SK-N-SH (cell line): ENCODE measurements around the gene SH3RF1. TPM values are rescaled to one million over a fixed set of nuclear protein-coding genes. Genes with fewer than 3 reads are reported as not detected.

ENCODE experiments used
- CTCF ChIA-PET: fragments of 300-600, 350-600 bp; formaldehyde crosslinking; extraction: SDS; loops from one replicate; lab custom pipeline; 2021; lab: Yijun Ruan, JAX
- POLR2A ChIA-PET: fragments of 350-600 bp; sonication (Branson Sonifier 250); formaldehyde crosslinking; extraction: SDS; loops from one replicate; lab custom pipeline; 2020; ENCODE audit warnings: antibody characterized with exemption, inconsistent platforms; lab: Yijun Ruan, JAX
- DNase-seq: peaks from one replicate; pipeline ENCODE4 v3.0.0; 2012
- H2AFZ ChIP-seq: fragments of 200-600 bp; sonication (generic); 2 replicates; pipeline ENCODE4 v1.8.1; 2016; ENCODE audit warnings: antibody characterized with exemption, mild to moderate bottlenecking, low read depth
- H3F3A ChIP-seq: fragments of 200-600 bp; sonication (generic); replicated peaks from 2 replicates; pipeline ENCODE3; 2016; ENCODE audit warnings: antibody characterized with exemption, mild to moderate bottlenecking; ENCODE audit not compliant: insufficient read depth
- H3K27ac ChIP-seq, 2 experiments: fragments of 200-500 bp in 1 of 2; fragments of 200-600 bp in 1 of 2; sonication (Bioruptor generic) in 1 of 2; sonication (generic), shearing (Covaris generic) in 1 of 2; 2 replicates each; pipeline versions ENCODE4 v1.5.1 to v1.6.1; 2014 to 2016; ENCODE audit warnings: low read depth in 2 of 2, inconsistent platforms in 1 of 2, low read length in 1 of 2, mild to moderate bottlenecking in 1 of 2, mixed read lengths in 1 of 2
- H3K27me3 ChIP-seq: fragments of 200-600 bp; sonication (generic), shearing (Covaris generic); 2 replicates; pipeline ENCODE4 v1.6.1; 2016; ENCODE audit warnings: mixed run types; ENCODE audit not compliant: insufficient read depth
- H3K36me3 ChIP-seq, 2 experiments: fragments of 200-500 bp in 1 of 2; fragments of 200-600 bp in 1 of 2; sonication (Bioruptor generic) in 1 of 2; sonication (generic) in 1 of 2; replicated peaks in 1 of 2; 2 replicates each; pipeline versions ENCODE3 to v1.5.1; 2014 to 2016; ENCODE audit warnings: low read length in 1 of 2, mild to moderate bottlenecking in 1 of 2; ENCODE audit not compliant: insufficient read depth in 2 of 2, control insufficient read depth in 1 of 2
- H3K4me1 ChIP-seq, 2 experiments: fragments of 200-500 bp in 1 of 2; fragments of 200-600 bp in 1 of 2; sonication (Bioruptor generic) in 1 of 2; sonication (generic), shearing (Covaris generic) in 1 of 2; 2 replicates each; pipeline versions ENCODE4 v1.5.1 to v1.6.1; 2014 to 2016; ENCODE audit warnings: low read depth in 1 of 2, low read length in 1 of 2, mixed run types in 1 of 2; ENCODE audit not compliant: insufficient read depth in 2 of 2, control insufficient read depth in 1 of 2
- H3K4me2 ChIP-seq: fragments of 200-600 bp; sonication (generic), shearing (Covaris generic); 2 replicates; pipeline ENCODE4 v1.6.1; 2017; ENCODE audit warnings: mixed run types
- H3K4me3 ChIP-seq, 2 experiments: fragments of 200-500 bp in 1 of 2; fragments of 200-600 bp in 1 of 2; sonication (Bioruptor generic) in 1 of 2; sonication (generic), shearing (Covaris generic) in 1 of 2; 2 replicates each; pipeline versions ENCODE4 v1.5.1 to v1.8.1; 2014 to 2016; ENCODE audit warnings: low read depth in 2 of 2, inconsistent platforms in 1 of 2, low read length in 1 of 2, mild to moderate bottlenecking in 1 of 2, mixed read lengths in 1 of 2, moderate library complexity in 1 of 2
- H3K79me2 ChIP-seq: fragments of 200-600 bp; sonication (generic); 2 replicates; pipeline ENCODE4 v1.8.1; 2017; ENCODE audit warnings: mild to moderate bottlenecking; ENCODE audit not compliant: insufficient read depth
- H3K9ac ChIP-seq: fragments of 200-600 bp; sonication (generic); 2 replicates; pipeline ENCODE4 v1.6.1; 2017; ENCODE audit warnings: mixed run types
- H3K9me2 ChIP-seq: fragments of 200-600 bp; sonication (generic); 2 replicates; pipeline ENCODE4 v1.6.1; 2017; ENCODE audit warnings: mixed run types
- H3K9me3 ChIP-seq: fragments of 200-600 bp; sonication (generic); 2 replicates; pipeline ENCODE4 v1.6.1; 2017; ENCODE audit warnings: mixed run types, mild to moderate bottlenecking, moderate library complexity
- H4K20me1 ChIP-seq: fragments of 200-600 bp; sonication (generic); 2 replicates; pipeline ENCODE4 v1.6.1; 2017; ENCODE audit warnings: mild to moderate bottlenecking, mixed run types; ENCODE audit not compliant: insufficient read depth
- CHD2 ChIP-seq: fragments of 150-350 bp; IDR thresholded peaks from 2 replicates; pipeline ENCODE4 v1.6.1; 2018; ENCODE audit warnings: low read length; ENCODE audit not compliant: partially characterized antibody
- CTCF ChIP-seq: fragments of 200-600 bp; sonication (generic); IDR thresholded peaks from 2 replicates; pipeline ENCODE4 v1.6.1; 2017; ENCODE audit warnings: antibody characterized with exemption, mild to moderate bottlenecking, moderate library complexity
- FOSL2 ChIP-seq: IDR thresholded peaks from 2 replicates; pipeline ENCODE4 v1.4.0; 2012; ENCODE audit warnings: low read depth, mild to moderate bottlenecking, moderate library complexity, borderline replicate concordance
- FOXM1 ChIP-seq: IDR thresholded peaks from 2 replicates; pipeline ENCODE4 v1.4.0; 2012; ENCODE audit warnings: low read depth, mild to moderate bottlenecking
- GATA2 ChIP-seq: sonication (generic); formaldehyde crosslinking; IDR thresholded peaks from 2 replicates; pipeline ENCODE4 v1.5.0; 2020; ENCODE audit warnings: mild to moderate bottlenecking, missing genetic modification reagents
- JUND ChIP-seq: IDR thresholded peaks from 2 replicates; pipeline ENCODE4 v1.4.0; 2012
- MAX ChIP-seq: IDR thresholded peaks from 2 replicates; pipeline ENCODE4 v1.4.0; 2012; ENCODE audit warnings: low read depth
- MEF2A ChIP-seq: IDR thresholded peaks from 2 replicates; pipeline ENCODE4 v1.4.0; 2012; ENCODE audit warnings: low read depth, borderline replicate concordance
- MXI1 ChIP-seq: IDR thresholded peaks from 2 replicates; pipeline ENCODE4 v1.6.1; 2012; ENCODE audit warnings: mild to moderate bottlenecking, low read depth, low read length, improper control_type of control experiment
- PBX3 ChIP-seq: IDR thresholded peaks from 2 replicates; pipeline ENCODE4; 2012
- REST ChIP-seq: IDR thresholded peaks from 2 replicates; pipeline ENCODE4 v1.6.1; 2012; ENCODE audit warnings: mild to moderate bottlenecking, low read depth, low read length, moderate library complexity
- RFX5 ChIP-seq: IDR thresholded peaks from 2 replicates; pipeline ENCODE4 v1.6.1; 2012; ENCODE audit warnings: mild to moderate bottlenecking, improper control_type of control experiment, low read length
- RXRA ChIP-seq: IDR thresholded peaks from 2 replicates; pipeline ENCODE4 v1.4.0; 2012; ENCODE audit warnings: low read depth, mild to moderate bottlenecking, borderline replicate concordance
- SMC3 ChIP-seq: IDR thresholded peaks from 2 replicates; pipeline ENCODE4 v1.6.1; 2012; ENCODE audit warnings: low read depth, low read length, improper control_type of control experiment
- TCF12 ChIP-seq: IDR thresholded peaks from 2 replicates; pipeline ENCODE4 v1.4.0; 2012
- TEAD4 ChIP-seq: IDR thresholded peaks from 2 replicates; pipeline ENCODE4 v1.4.0; 2012; ENCODE audit warnings: mild to moderate bottlenecking, borderline replicate concordance; ENCODE audit not compliant: insufficient read depth
- USF2 ChIP-seq: fragments of 150-350 bp; IDR thresholded peaks from 2 replicates; pipeline ENCODE4 v1.6.1; 2017; ENCODE audit warnings: antibody characterized with exemption, low read length, low read depth, borderline replicate concordance
- YY1 ChIP-seq: IDR thresholded peaks from 2 replicates; pipeline ENCODE4 v1.4.0; 2012; ENCODE audit warnings: low read depth, mild to moderate bottlenecking
- WGBS: methylation state at CpG from one replicate; pipeline ENCODE4 v1.1.6; 2017; ENCODE audit warnings: low lambda C conversion rate; 5-methylcytosine and 5-hydroxymethylcytosine counted together
- polyA plus RNA-seq, 3 experiments: library from polyadenylated mRNA; depleted of rRNA; stranded (reverse); fragments of >200 nt; gene quantifications; 2 replicates each; pipeline ENCODE4 v1.2.3, GENCODE V29; 2012

SH3RF1 gene
- polyA plus RNA-seq, 1 of the 3 experiments (the other 2 are of a cell fraction), result 22.0 TPM

DNA sequence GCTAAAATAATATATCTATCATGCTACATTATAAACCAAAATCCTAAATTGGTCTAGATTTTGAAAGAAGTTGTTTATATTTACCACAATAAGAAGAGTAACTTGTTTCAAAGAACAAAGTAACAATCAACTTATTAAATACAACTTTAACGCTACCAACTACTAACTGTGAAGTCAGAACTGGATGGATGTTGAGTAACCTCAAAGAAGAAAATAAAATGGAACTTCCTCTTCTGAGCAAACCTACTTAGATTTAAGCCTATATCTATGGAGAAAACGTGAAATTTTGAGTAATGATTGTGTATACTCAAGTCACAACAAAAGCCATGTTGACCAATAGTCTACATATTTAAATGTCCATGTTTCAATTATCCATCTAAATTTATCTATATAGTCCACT lies 25.7 kb downstream of the SH3RF1 start:
- TF ChIP-seq JUND, result no peak
- no peak for TF ChIP-seq REST
- TF ChIP-seq CHD2, result no peak
- TF ChIP-seq PBX3, result no peak
- TF ChIP-seq FOSL2, result no peak
- no peak for TF ChIP-seq RXRA
- no peak for TF ChIP-seq MAX
- TF ChIP-seq TEAD4, result no peak
- TF ChIP-seq SMC3, result no peak
- no peak for TF ChIP-seq CTCF
- no peak for TF ChIP-seq TCF12
- TF ChIP-seq FOXM1, result no peak
- no peak for TF ChIP-seq USF2
- TF ChIP-seq RFX5, result no peak
- no peak for TF ChIP-seq YY1
- no peak for TF ChIP-seq GATA2 (CRISPR knock-in tag)
- TF ChIP-seq MXI1, result no peak
- TF ChIP-seq MEF2A, result no peak
- Histone ChIP-seq H3K36me3 (peaks cover 0 to 41% of the 10 kb centered on the region in 2 experiments), H3K9me3 (no peaks in the 10 kb centered on the region), H3K9ac (no peak overlapping the region), H3K27me3 (no peaks in the 10 kb centered on the region), H3K4me1 (peaks cover 14 to 31% of the 10 kb centered on the region in 2 experiments), H2AFZ (no peak overlapping the region), H3K9me2 (no peaks in the 10 kb centered on the region), H4K20me1 (peaks cover 90% of the 10 kb centered on the region), H3K27ac (no peak overlapping the region; a peak in 1 of 4 replicates), H3K4me3 (no peak overlapping the region), H3F3A (peaks cover 10% of the 10 kb centered on the region), H3K4me2 (no peak overlapping the region), H3K79me2 (peaks cover 100% of the 10 kb centered on the region)
- ChIA-PET POLR2A (no interaction called here), CTCF (no interaction called here)
- no peak for DNase-seq
- WGBS, result 99% methylated on average over 2 of the region's 2 CpGs
